PC-3 (cell line): ENCODE data around the gene PRELID2. TPM values are rescaled to one million over a fixed set of nuclear protein-coding genes. Genes with fewer than 3 reads are reported as not detected.

Source experiments
- ATAC-seq: fragments of 200-7000 bp; cut with Tn5 transposase; 2 replicates; pipeline ENCODE4 v1.9.1; 2020; ENCODE audit warnings: mild to moderate bottlenecking, moderate library complexity
- BruUV-seq: library from RNA; stranded (reverse); fragments of 400-500 nt; replicated peaks from 2 replicates; lab custom pipeline; 2021; lab: Mats Ljungman, UMichigan
- CTCF ChIA-PET: fragments of 300-600 bp; sonication (Branson Sonifier 250); formaldehyde crosslinking; loops from one replicate; lab custom pipeline; 2022; ENCODE audit warnings: antibody characterized with exemption; lab: Charles Lee
- POLR2A ChIA-PET: fragments of 300-600 bp; sonication (Branson Sonifier 250); formaldehyde crosslinking; loops from one replicate; lab custom pipeline; 2022; ENCODE audit warnings: antibody characterized with exemption; ENCODE audit not compliant: unreplicated experiment; lab: Charles Lee
- DNase-seq: peaks from one replicate; pipeline ENCODE4 v3.0.0-alpha.2; 2015
- H2AFZ ChIP-seq: fragments of 300-600 bp; sonication (generic); 2 replicates; pipeline ENCODE4 v1.6.0; 2016; ENCODE audit warnings: antibody characterized with exemption, low read length
- H3F3A ChIP-seq: fragments of 300-600 bp; sonication (generic); one replicate; pipeline ENCODE4 v1.6.0; 2017; ENCODE audit warnings: antibody characterized with exemption, low read length, control low read depth, mild to moderate bottlenecking; ENCODE audit not compliant: unreplicated experiment
- H3K27ac ChIP-seq: fragments of 300-600 bp; sonication (generic); 2 replicates; pipeline ENCODE4 v1.5.1; 2016; ENCODE audit warnings: mild to moderate bottlenecking, low read length
- H3K27me3 ChIP-seq: fragments of 300-600 bp; sonication (generic); 2 replicates; pipeline ENCODE4 v1.6.1; 2016; ENCODE audit warnings: low read length, mixed read lengths
- H3K36me3 ChIP-seq: fragments of 300-600 bp; sonication (generic); 2 replicates; pipeline ENCODE4 v1.6.1; 2016; ENCODE audit warnings: low read depth, mixed run types, low read length, mixed read lengths
- H3K4me1 ChIP-seq: fragments of 300-600 bp; sonication (generic); 2 replicates; pipeline ENCODE4 v1.5.1; 2016; ENCODE audit warnings: low read length; ENCODE audit not compliant: insufficient read depth
- H3K4me2 ChIP-seq: fragments of 300-600 bp; sonication (generic); 2 replicates; pipeline ENCODE4 v1.6.0; 2016; ENCODE audit warnings: low read length
- H3K4me3 ChIP-seq: fragments of 300-600 bp; sonication (generic); 2 replicates; pipeline ENCODE4 v1.5.1; 2016; ENCODE audit warnings: mild to moderate bottlenecking, low read length, mixed read lengths
- H3K79me2 ChIP-seq: fragments of 300-600 bp; sonication (generic); 2 replicates; pipeline ENCODE4 v1.6.1; 2017; ENCODE audit warnings: low read length, mixed read lengths
- H3K9ac ChIP-seq: fragments of 300-600 bp; sonication (generic); 2 replicates; pipeline ENCODE4 v1.6.0; 2016; ENCODE audit warnings: mild to moderate bottlenecking, low read length
- H3K9me2 ChIP-seq: fragments of 300-600 bp; sonication (generic); replicated peaks from 2 replicates; pipeline ENCODE4 v1.6.1; 2016; ENCODE audit warnings: mixed run types, low read length, mixed read lengths
- H3K9me3 ChIP-seq: fragments of 300-600 bp; sonication (generic); 2 replicates; pipeline ENCODE4 v1.6.1; 2016; ENCODE audit warnings: low read length, mixed read lengths
- H4K20me1 ChIP-seq: fragments of 300-600 bp; sonication (generic); 2 replicates; pipeline ENCODE4 v1.6.1; 2016; ENCODE audit warnings: low read length, mixed read lengths
- CTCF ChIP-seq: fragments of 300-600 bp; sonication (generic); conservative IDR thresholded peaks from 2 replicates; pipeline ENCODE4 v1.5.1; 2017; ENCODE audit warnings: antibody characterized with exemption, low read depth, mild to moderate bottlenecking, low read length
- EZH2 ChIP-seq: fragments of 300-600 bp; sonication (generic); IDR thresholded peaks from one replicate; pipeline ENCODE4 v1.6.1; 2017; ENCODE audit warnings: antibody characterized with exemption, mild to moderate bottlenecking, low read length; ENCODE audit not compliant: unreplicated experiment
- EZH2phosphoT487 ChIP-seq: fragments of 300-600 bp; sonication (generic); IDR thresholded peaks from 2 replicates; pipeline ENCODE4 v1.6.1; 2018; ENCODE audit warnings: mild to moderate bottlenecking, antibody characterized with exemption, low read length, borderline replicate concordance
- intact Hi-C: fragments of 100-400 bp; cut with micrococcal nuclease; formaldehyde crosslinking; loops from 2 replicates; pipeline ENCODE4 v1.9.0; 2023
- total RNA-seq: library from RNA; depleted of rRNA; stranded (reverse); fragments of >200 nt; gene quantifications from 2 replicates; pipeline ENCODE4 v1.2.3, GENCODE V29; 2014

The PRELID2 gene
- total RNA-seq, 1 experiment from 2014 or later: 23.7 TPM

DNA sequence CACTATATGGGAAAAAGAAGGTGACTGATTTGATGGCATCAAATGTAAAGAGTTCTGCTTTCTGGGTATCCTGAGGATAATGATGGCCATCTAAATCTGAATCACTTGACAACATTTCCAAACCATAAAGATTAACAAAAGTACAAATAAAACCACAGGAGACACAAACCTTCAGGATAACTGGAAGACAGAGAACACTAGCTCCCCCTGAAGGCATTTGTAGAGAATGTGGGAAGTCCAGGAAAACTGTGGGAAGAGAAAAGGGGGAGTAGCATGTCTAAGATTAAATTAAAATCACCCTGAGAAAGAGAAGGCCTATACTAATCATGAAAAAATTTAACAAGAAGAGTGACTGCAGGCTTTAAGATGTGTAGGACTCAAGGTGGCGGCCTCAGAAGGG lies 116.2 kb downstream of the PRELID2 start:
- no peak overlapping the region for H2AFZ ChIP-seq
- H4K20me1 ChIP-seq: no peaks in the 10 kb centered on the region
- no peak overlapping the region for H3K4me2 ChIP-seq
- H3K4me3 ChIP-seq: no peak overlapping the region
- no peaks in the 10 kb centered on the region for H3K9me2 ChIP-seq
- 0 out of 2 replicates have a peak, but pooled peaks have one; percentile 54 for ATAC-seq
- no peak overlapping the region for H3K9ac ChIP-seq
- BruUV-seq: no TSS peak
- H3K27me3 ChIP-seq: no peaks in the 10 kb centered on the region
- no peaks in the 10 kb centered on the region for H3K9me3 ChIP-seq
- TF ChIP-seq CTCF: peak; percentile 64
- TF ChIP-seq EZH2phosphoT487: no peak
- TF ChIP-seq EZH2: no peak
- H3K27ac ChIP-seq: no peak overlapping the region
- no peaks in the 10 kb centered on the region for H3F3A ChIP-seq
- H3K36me3 ChIP-seq: no peaks in the 10 kb centered on the region
- H3K4me1 ChIP-seq: no peaks in the 10 kb centered on the region
- no peaks in the 10 kb centered on the region for H3K79me2 ChIP-seq
- ChIA-PET CTCF (interaction anchor here (0.7 to 1.0 kb wide), 2 partner anchors 309 to 1515 kb away, joined by 3 to 4 read pairs; no protein-coding TSS in a partner anchor), POLR2A (no interaction called here)
- peak; percentile 44 for DNase-seq
- intact Hi-C loops: loop anchor here (2.0 kb wide), 1 partner anchor 1514 kb away; no protein-coding TSS in a partner anchor

DNA sequence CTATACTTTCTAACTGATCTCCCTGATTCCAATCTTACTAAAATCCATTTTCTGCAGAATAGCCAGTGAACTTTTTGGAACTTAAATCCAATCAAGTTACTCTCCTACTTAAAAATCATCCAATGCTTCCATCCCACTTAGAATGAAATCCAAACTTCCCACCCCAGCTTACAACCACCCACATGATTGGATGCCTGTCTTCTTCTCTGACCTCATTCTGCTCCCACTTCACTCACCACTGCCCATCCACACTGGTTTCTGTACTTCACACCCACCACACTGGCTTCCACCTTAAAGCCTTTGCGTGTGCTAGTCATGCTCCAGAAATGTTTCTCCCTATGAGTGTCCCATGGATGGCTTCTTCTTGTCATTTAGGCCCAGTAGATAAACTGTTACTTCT lies 119.7 kb downstream of the PRELID2 start:
- no peak overlapping the region for H3K4me3 ChIP-seq
- H3K36me3 ChIP-seq: no peaks in the 10 kb centered on the region
- ChIA-PET CTCF (no interaction called here), POLR2A (no interaction called here)
- DNase-seq (no peak), ATAC-seq (no peak)
- TF ChIP-seq EZH2 (no peak), CTCF (no peak), EZH2phosphoT487 (no peak)
- no peaks in the 10 kb centered on the region for H3K9me3 ChIP-seq
- no peaks in the 10 kb centered on the region for H3K4me1 ChIP-seq
- H4K20me1 ChIP-seq: no peaks in the 10 kb centered on the region
- H3K4me2 ChIP-seq: no peak overlapping the region
- no peak overlapping the region for H2AFZ ChIP-seq
- no TSS peak for BruUV-seq
- H3F3A ChIP-seq: no peaks in the 10 kb centered on the region
- no peaks in the 10 kb centered on the region for H3K79me2 ChIP-seq
- no peaks in the 10 kb centered on the region for H3K9me2 ChIP-seq
- H3K9ac ChIP-seq: no peak overlapping the region
- intact Hi-C loops: no loop called here
- H3K27me3 ChIP-seq: no peaks in the 10 kb centered on the region
- no peak overlapping the region for H3K27ac ChIP-seq

DNA sequence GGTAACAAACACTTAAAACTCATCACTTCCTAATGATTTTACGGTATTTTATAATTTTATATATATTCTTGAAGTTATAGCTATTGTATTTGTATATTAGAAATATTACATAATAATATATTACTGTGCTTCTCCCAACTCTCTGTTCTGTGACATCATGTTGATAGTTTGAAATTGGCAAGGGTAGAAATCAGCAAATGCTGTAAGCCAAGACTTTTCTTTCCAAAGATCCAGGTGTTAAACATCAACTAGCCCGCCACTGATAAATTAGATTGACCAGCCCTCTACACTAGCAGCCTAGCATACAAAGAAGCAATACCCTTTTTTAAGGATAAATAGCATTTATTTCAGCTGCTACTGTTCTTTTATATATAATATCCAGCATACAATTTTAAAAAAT lies 122.9 kb downstream of the PRELID2 start:
- no peak overlapping the region for H2AFZ ChIP-seq
- H3K36me3 ChIP-seq: no peaks in the 10 kb centered on the region
- TF ChIP-seq CTCF (no peak), EZH2phosphoT487 (no peak), EZH2 (no peak)
- no peaks in the 10 kb centered on the region for H3K79me2 ChIP-seq
- ChIA-PET POLR2A (no interaction called here), CTCF (no interaction called here)
- H3K4me1 ChIP-seq: no peaks in the 10 kb centered on the region
- no peaks in the 10 kb centered on the region for H3F3A ChIP-seq
- no peak overlapping the region for H3K4me2 ChIP-seq
- ATAC-seq (no peak), DNase-seq (no peak)
- H3K9me2 ChIP-seq: no peaks in the 10 kb centered on the region
- H3K9ac ChIP-seq: no peak overlapping the region
- no peak overlapping the region for H3K27ac ChIP-seq
- intact Hi-C loops: no loop called here
- no peak overlapping the region for H3K4me3 ChIP-seq
- H3K9me3 ChIP-seq: no peaks in the 10 kb centered on the region
- BruUV-seq: no TSS peak
- no peaks in the 10 kb centered on the region for H4K20me1 ChIP-seq
- H3K27me3 ChIP-seq: no peaks in the 10 kb centered on the region
